ENCODE measurements around the gene COL19A1. TPM values are rescaled to one million over a fixed set of nuclear protein-coding genes. Genes with fewer than 3 reads are reported as not detected.

COL19A1 gene
- total and polyA plus RNA-seq, 9 donors, result 0.20 to 0.23 TPM; not detected in 7

DNA sequence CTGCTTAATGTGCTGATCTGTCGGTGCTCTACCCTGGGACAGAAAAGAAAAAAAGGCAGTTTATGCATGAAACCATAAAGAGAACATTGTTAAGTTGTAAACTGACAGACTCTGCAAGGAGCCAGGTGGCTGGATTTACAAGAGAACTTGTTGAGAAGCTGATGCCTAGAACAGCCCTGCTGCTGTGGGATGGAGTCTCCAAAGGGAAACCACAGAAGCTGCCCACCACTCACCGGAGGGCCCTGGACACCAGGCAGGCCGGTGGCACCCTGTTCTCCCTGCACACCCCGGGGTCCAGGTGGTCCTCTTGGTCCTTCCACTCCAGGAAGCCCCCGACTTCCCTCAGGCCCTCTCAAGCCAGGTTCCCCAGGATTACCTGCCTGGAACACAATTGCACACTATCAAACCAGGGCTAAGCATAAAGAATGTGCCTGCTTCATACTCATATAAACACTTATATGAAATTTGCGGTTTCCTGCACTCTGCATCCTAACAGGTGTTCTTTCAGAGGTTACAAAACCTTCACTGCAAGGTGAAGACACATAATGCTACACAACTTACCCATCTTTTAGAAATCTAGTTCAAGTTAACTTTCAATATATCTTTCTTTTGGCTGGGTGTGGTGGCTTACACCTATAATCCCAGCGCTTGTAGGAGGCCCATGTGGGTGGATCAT lies 368.3 kb downstream of the COL19A1 start:
- no peak for DNase-seq
- Histone ChIP-seq H3K4me3 (no peak overlapping the region), H3K27ac (no peak overlapping the region), H3K4me1 (ENCODE audit: insufficient read depth) (no peaks in the 10 kb centered on the region), H3K9me3 (no peaks in the 10 kb centered on the region), H3K27me3 (no peaks in the 10 kb centered on the region), H3K36me3 (no peaks in the 10 kb centered on the region)
- WGBS, 3 donors, result 86 to 92% (median 89%) methylated on average over 7 of the region's 7 CpGs
- intact Hi-C loops (cut with DNase I), result no loop called here
- TF ChIP-seq, protein P1, sequence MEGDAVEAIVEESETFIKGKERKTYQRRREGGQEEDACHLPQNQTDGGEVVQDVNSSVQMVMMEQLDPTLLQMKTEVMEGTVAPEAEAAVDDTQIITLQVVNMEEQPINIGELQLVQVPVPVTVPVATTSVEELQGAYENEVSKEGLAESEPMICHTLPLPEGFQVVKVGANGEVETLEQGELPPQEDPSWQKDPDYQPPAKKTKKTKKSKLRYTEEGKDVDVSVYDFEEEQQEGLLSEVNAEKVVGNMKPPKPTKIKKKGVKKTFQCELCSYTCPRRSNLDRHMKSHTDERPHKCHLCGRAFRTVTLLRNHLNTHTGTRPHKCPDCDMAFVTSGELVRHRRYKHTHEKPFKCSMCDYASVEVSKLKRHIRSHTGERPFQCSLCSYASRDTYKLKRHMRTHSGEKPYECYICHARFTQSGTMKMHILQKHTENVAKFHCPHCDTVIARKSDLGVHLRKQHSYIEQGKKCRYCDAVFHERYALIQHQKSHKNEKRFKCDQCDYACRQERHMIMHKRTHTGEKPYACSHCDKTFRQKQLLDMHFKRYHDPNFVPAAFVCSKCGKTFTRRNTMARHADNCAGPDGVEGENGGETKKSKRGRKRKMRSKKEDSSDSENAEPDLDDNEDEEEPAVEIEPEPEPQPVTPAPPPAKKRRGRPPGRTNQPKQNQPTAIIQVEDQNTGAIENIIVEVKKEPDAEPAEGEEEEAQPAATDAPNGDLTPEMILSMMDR (IDR thresholded peaks at IDR 0.05), result no peak
- TF ChIP-seq POLR2A (IDR thresholded peaks at IDR 0.05) (no peak), EP300 (IDR thresholded peaks at IDR 0.05) (no peak)

DNA sequence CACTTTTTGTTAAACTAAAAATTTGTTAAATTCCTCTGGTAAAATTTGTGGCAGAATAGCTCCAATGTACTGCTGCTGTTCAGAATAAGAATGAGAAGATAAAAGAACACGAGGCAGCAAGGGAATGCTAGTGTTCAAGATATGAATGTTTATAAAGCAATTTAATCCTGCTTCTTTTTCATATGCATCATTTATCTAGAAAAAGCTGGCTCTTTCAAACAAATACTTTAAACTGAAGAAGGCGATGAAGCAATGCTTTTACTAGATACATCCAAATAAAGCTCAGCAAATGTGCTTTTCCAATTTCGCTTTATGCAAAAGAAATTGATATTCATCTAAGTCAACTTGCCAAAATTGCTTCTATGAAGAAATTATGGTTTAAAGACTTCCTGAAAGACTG lies 370.0 kb downstream of the COL19A1 start:
- no peaks in the 10 kb centered on the region for H3K27me3 ChIP-seq
- intact Hi-C loops (cut with DNase I), result no loop called here
- TF ChIP-seq EP300 (IDR thresholded peaks at IDR 0.05) (no peak), POLR2A (IDR thresholded peaks at IDR 0.05) (no peak)
- TF ChIP-seq, protein P1 (IDR thresholded peaks at IDR 0.05), result no peak
- no peak overlapping the region for H3K4me3 ChIP-seq
- WGBS, 3 donors, result 9 to 24% (median 12%) methylated on average over 3 of the region's 3 CpGs
- H3K9me3 ChIP-seq, result no peaks in the 10 kb centered on the region
- H3K27ac ChIP-seq, result no peak overlapping the region
- no peaks in the 10 kb centered on the region for H3K4me1 ChIP-seq (ENCODE audit: insufficient read depth)
- no peaks in the 10 kb centered on the region for H3K36me3 ChIP-seq
- DNase-seq, result no peak

DNA sequence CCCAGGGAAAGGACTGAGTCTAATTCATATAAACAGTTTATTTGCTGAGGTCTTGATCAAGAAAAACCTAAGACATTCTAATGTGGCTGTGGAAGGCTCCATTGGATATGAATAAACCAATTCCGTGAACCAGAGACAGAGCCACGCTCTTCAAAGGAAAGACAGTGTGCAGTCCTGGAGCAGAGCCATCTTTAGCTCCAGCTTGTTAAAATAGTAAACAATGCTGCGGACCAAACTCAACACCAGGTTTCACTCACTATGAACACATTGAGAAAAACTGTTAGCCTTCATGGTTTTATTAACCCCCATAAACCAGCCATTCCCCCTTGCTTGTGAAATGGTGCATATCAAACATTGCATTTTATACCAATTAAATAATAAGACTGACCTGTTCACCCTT lies 374.7 kb downstream of the COL19A1 start:
- DNase-seq, result no peak
- intact Hi-C loops (cut with DNase I), result loop anchor here in 1 of 4 donors (5.0 kb wide), 1 partner anchor 679 kb away; no protein-coding TSS in a partner anchor
- Histone ChIP-seq H3K27ac (no peak overlapping the region), H3K4me1 (ENCODE audit: insufficient read depth) (no peaks in the 10 kb centered on the region), H3K36me3 (no peaks in the 10 kb centered on the region), H3K4me3 (no peak overlapping the region), H3K9me3 (no peaks in the 10 kb centered on the region), H3K27me3 (no peaks in the 10 kb centered on the region)
- no peak for TF ChIP-seq POLR2A (IDR thresholded peaks at IDR 0.05)
- WGBS, 3 donors, result 8 to 16% (median 11%) methylated on average over 3 of the region's 3 CpGs

DNA sequence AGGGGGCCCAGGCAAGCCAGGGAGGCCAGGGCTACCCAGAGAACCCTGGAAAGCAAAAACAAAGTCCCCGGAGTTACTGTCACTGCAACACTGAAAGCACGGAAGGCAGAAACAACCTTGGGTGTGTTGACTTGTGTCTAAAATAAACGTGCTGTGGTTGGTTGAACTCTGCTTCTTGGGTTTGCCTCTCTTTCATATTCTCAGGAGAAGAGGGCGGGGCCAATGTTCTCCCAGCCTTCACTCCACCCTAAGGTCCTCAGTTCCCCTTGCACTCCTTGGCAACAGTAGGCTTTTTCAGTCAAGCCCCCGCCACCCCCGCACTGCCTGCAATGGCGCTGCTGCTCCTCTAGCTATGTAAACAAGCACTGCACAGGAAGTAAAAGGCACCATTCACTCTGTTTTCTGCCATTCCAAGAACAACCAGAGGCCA lies 375.6 kb downstream of the COL19A1 start:
- no peaks in the 10 kb centered on the region for H3K9me3 ChIP-seq
- DNase-seq, result no peak
- H3K27ac ChIP-seq, result no peak overlapping the region
- H3K36me3 ChIP-seq, result no peaks in the 10 kb centered on the region
- TF ChIP-seq EP300 (IDR thresholded peaks at IDR 0.05) (no peak), POLR2A (IDR thresholded peaks at IDR 0.05) (no peak)
- TF ChIP-seq, protein P1 (IDR thresholded peaks at IDR 0.05), result no peak
- H3K4me1 ChIP-seq (ENCODE audit: insufficient read depth), result no peaks in the 10 kb centered on the region
- intact Hi-C loops (cut with DNase I), result loop anchor here in 1 of 4 donors (5.0 kb wide), 1 partner anchor 680 kb away; no protein-coding TSS in a partner anchor
- no peak overlapping the region for H3K4me3 ChIP-seq
- H3K27me3 ChIP-seq, result no peaks in the 10 kb centered on the region
- WGBS, 3 donors, result 54 to 74% (median 59%) methylated on average over 7 of the region's 7 CpGs

DNA sequence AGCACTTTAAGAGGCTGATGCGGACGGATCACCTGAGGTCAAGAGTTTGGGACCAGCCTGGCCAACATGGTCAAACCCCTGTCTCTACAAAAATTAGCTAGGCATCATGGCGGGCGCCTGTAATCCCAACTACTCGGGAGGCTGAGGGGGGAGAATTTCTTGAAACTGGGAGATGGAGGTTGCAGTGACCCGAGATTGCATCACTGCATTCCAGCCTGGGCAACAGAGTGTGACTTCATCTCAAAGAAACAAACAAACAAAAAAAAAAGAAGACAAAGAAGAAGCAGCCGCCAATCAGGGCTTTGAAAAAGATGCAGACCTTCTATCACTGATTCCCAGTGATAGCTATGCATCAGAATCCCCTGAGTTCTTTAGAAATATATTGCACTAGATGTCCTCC lies 379.8 kb downstream of the COL19A1 start:
- intact Hi-C loops (cut with DNase I), result no loop called here
- no peak for TF ChIP-seq POLR2A (IDR thresholded peaks at IDR 0.05)
- TF ChIP-seq, protein P1 (IDR thresholded peaks at IDR 0.05), result no peak
- no peak for TF ChIP-seq EP300 (IDR thresholded peaks at IDR 0.05)

More for the DNA sequence above, 379.8 kb downstream of the COL19A1 start:
- Histone ChIP-seq H3K27me3 (no peaks in the 10 kb centered on the region), H3K9me3 (no peaks in the 10 kb centered on the region), H3K4me3 (no peak overlapping the region), H3K4me1 (ENCODE audit: insufficient read depth) (no peaks in the 10 kb centered on the region), H3K36me3 (no peaks in the 10 kb centered on the region), H3K27ac (no peak overlapping the region)
- no peak for DNase-seq
- 93 to 98% (median 95%) methylated on average over 7 of the region's 7 CpGs for WGBS, 3 donors

Data from ovary (tissue), 9 donors.